Immature natural killer cell (primary cell): ENCODE measurements around the gene EEF1G. TPM values are rescaled to one million over a fixed set of nuclear protein-coding genes. Genes with fewer than 3 reads are reported as not detected.
A peak's percentile ranks its signal among the peaks of the same experiment; 100 is the strongest.
"Not testable (repeated sequence)": the region's sequence is repeated elsewhere in the genome, so short reads cannot be mapped to it uniquely, and the experiment has no call there.

Source experiments
- DNase-seq, 3 donors: peaks; one replicate each; pipeline ENCODE4 v3.0.0; 2022; ENCODE audit warnings: mixed read lengths in 1 of 3
- H3K27ac Mint-ChIP-seq, 6 donors: one replicate each; pipeline ENCODE4 v1.8.0; 2020; ENCODE audit warnings: mixed read lengths in 6 of 6, mild to moderate bottlenecking in 5 of 6, inconsistent platforms in 4 of 6, moderate library complexity in 3 of 6
- H3K27me3 Mint-ChIP-seq, 3 donors: one replicate each; pipeline ENCODE4 v1.8.0; 2020 to 2021; ENCODE audit warnings: low read depth in 3 of 3, mild to moderate bottlenecking in 3 of 3, mixed read lengths in 3 of 3, moderate library complexity in 3 of 3, inconsistent platforms in 1 of 3
- H3K36me3 Mint-ChIP-seq, 3 donors: one replicate each; pipeline ENCODE4 v1.8.0; 2020; ENCODE audit warnings: mixed read lengths in 3 of 3, inconsistent platforms in 2 of 3, mild to moderate bottlenecking in 2 of 3
- H3K4me1 Mint-ChIP-seq, 2 donors: one replicate each; pipeline ENCODE4 v1.8.0; 2020; ENCODE audit warnings: inconsistent platforms in 2 of 2, mild to moderate bottlenecking in 2 of 2, mixed read lengths in 2 of 2, moderate library complexity in 1 of 2
- H3K4me3 Mint-ChIP-seq, 5 donors: one replicate each; pipeline ENCODE4 v1.8.0; 2020; ENCODE audit warnings: mild to moderate bottlenecking in 5 of 5, mixed read lengths in 5 of 5, inconsistent platforms in 3 of 5, moderate library complexity in 3 of 5
- H3K9me3 Mint-ChIP-seq, 6 donors: one replicate each; pipeline ENCODE4 v1.8.0; 2020; ENCODE audit warnings: mild to moderate bottlenecking in 6 of 6, mixed read lengths in 6 of 6, inconsistent platforms in 4 of 6, moderate library complexity in 3 of 6
- polyA plus RNA-seq, 3 donors: library from polyadenylated mRNA; unstranded; fragments of 300-500 nt; fragmentation: Illumina TruSeq; gene quantifications; one replicate each; pipeline ENCODE4 v1.2.3, GENCODE V29; 2021

EEF1G gene
- polyA plus RNA-seq, 3 donors from 2014 or later = 628 to 849 (median 821) TPM

DNA sequence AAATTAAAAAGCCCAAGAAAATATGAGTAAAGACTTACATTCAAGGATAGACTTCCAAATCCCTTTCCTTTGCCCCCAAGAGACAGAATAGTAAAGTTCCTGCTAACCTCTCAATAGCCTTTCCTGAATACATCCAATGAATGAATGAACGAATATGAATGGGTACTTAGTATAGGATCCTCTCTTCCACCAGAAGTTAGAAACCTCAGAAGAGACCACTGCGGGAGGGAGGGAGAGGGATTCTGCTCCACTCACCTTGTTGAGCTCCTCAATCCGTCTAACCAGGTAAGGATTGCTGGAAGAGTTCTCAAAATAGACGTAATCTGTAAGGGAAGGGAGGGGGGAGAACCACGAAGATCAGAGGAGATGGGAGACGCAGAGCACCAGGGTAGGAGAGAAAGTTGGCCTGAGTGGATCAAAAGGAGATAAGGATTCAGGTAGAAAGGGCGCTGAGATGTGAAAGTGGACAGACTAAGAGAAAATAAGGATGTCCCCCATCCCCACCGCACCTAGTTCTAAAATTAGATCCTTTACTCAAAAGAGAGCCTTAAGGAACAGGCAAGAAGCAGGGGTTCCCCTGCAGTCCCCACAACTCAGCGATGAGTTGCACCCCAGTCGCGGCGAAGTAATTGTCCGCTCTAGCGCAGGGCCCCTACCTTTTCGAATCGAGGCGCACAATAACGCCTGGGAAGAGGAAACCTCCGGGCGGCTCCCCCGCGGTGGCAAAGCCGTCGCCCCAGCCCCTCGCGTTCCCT lies 26.9 kb upstream of the EEF1G start:
- Mint-ChIP-seq H3K36me3 (peaks cover 24 to 46% (median 31%) of the 10 kb centered on the region in 3 donors), H3K4me3 (peak overlapping the region; percentile 92 to 99 (median 97)), H3K27me3 (peaks cover 9 to 11% (median 10%) of the 10 kb centered on the region in 3 donors), H3K27ac (peak overlapping the region; percentile 93 to 99 (median 97)), H3K9me3 (no peaks in the 10 kb centered on the region), H3K4me1 (peaks cover 52 to 59% of the 10 kb centered on the region in 2 donors)
- no peak for DNase-seq

DNA sequence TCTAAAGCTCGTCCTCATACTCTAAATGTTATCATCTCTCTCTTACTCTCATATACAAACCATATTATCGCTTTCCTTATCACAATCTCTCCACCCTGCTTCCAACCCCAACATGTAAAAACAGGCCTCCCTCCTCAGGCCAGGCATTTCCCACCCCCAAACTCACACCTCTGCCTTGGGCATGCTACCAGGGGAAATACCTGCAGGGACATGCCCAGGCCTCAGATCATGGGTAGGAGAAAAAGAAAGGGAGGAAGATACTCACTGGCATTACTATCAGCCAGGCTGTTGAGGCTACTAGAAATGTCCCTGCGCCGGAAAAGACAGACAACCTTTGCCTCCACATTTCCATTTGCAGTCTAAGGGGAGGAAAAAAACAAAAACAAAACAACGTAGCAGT lies 26.2 kb upstream of the EEF1G start:
- DNase-seq = no peak
- peak overlapping the region; percentile 93 to 99 (median 97) for H3K27ac Mint-ChIP-seq
- H3K4me1 Mint-ChIP-seq = peaks cover 52 to 59% of the 10 kb centered on the region in 2 donors
- no peaks in the 10 kb centered on the region for H3K9me3 Mint-ChIP-seq
- H3K36me3 Mint-ChIP-seq = peaks cover 28 to 50% (median 32%) of the 10 kb centered on the region in 3 donors
- peaks cover 9 to 11% (median 10%) of the 10 kb centered on the region in 3 donors for H3K27me3 Mint-ChIP-seq
- peak overlapping the region; percentile 92 to 99 (median 97) for H3K4me3 Mint-ChIP-seq

DNA sequence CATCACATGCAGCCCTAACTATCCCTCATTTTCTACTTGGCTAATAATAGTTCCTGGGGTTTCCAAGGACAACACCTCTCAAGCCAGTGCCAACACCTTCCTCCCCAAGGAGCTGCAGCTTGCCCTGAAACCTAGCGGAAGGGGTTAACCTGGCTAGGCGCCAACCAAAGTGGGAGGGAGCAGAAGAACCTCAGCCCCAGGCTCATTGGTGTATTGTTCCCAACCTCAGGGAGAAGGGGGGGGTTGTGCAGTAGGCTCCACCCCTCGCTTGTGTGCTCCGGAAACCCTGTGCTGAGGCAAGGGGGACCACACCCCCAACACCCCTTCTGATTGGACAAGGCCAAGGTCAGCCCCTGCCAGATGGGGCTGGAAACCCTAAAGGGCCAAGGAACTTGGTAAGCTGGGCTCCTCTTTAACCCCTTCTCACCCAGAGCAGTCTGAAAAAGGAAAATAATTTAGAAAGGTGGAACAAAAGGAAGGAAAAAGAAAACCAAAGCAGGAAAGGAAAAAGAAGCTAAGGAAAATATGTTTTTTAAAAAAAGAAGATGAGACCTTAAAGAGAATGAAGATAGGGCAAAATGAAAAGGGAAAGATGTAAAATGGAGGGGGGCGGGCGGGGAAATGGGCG lies 25.5 kb upstream of the EEF1G start:
- Mint-ChIP-seq H3K27ac (peak overlapping the region; percentile 93 to 99 (median 97)), H3K36me3 (peaks cover 33 to 57% (median 35%) of the 10 kb centered on the region in 3 donors), H3K4me3 (peak overlapping the region; percentile 92 to 99 (median 97)), H3K27me3 (peaks cover 9 to 11% (median 10%) of the 10 kb centered on the region in 3 donors), H3K9me3 (no peaks in the 10 kb centered on the region), H3K4me1 (peaks cover 55 to 66% of the 10 kb centered on the region in 2 donors)
- DNase-seq = peak; percentile 97 to 98 (median 97)

DNA sequence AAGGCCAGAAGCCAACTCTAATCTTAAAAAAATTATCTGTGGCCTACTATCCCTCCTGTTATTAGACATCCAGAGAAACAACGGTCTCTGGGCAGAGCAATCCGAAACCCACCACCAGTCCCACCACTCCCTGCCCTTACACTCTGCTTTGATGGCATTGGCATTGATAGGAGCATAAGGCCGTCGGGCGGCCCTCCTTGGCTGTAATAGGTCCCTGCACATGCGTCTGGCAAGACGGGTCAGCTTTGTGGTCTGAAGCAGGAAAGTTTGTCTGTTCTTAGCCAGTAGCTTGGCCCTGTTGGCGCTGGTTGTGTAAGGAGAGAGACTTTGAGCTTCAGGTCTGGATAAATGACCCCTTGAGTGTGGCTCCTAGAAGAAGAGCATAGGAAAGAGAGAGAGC lies 21.4 kb upstream of the EEF1G start:
- H3K27ac Mint-ChIP-seq = peak overlapping the region in 3 of 6 donors; percentile 22 to 75 (median 57)
- H3K4me3 Mint-ChIP-seq = no peak overlapping the region
- peaks cover 28 to 53% (median 38%) of the 10 kb centered on the region in 3 donors for H3K36me3 Mint-ChIP-seq

DNA sequence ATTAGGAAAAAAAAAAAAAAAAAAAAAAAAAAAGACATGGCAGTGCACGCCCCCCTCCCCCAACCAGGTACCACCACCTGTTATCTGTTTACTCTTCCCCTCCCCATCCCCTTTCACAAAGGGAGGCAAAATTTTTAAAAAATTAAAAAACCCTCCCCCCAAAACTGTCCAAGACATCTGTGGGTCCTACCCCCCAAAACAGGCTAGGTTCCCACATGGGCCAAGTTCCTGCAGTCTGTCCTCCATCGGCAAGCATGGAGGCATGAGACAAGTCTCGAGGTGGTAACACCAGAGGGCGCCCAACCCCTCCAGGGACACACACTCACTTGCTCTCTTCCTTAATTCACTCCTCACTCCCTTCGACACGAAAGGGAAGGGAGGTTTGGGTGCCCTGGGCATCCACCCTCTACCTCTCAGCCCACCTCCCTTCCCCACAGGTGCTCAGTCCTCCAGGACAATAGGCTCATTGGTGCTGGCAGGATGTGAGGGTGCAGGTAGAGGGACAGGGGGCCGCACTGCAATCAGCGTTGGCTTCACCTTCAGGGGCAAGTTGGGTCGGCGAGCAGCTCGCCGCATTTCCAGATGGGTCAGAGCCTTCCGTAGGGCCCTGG lies 19.8 kb upstream of the EEF1G start:
- Mint-ChIP-seq H3K9me3 (no peaks in the 10 kb centered on the region), H3K4me1 (peaks cover 55 to 66% of the 10 kb centered on the region in 2 donors), H3K4me3 (peak overlapping the region; percentile 76 to 84 (median 82)), H3K27ac (peak overlapping the region; percentile 84 to 100 (median 98)), H3K27me3 (peaks cover 8 to 17% (median 11%) of the 10 kb centered on the region in 3 donors), H3K36me3 (peaks cover 15 to 40% (median 27%) of the 10 kb centered on the region in 3 donors)
- DNase-seq = peak; percentile 65 to 74 (median 68)

More for the DNA sequence above, 21.4 kb upstream of the EEF1G start:
- no peak for DNase-seq
- no peaks in the 10 kb centered on the region for H3K9me3 Mint-ChIP-seq
- peaks cover 11 to 25% (median 13%) of the 10 kb centered on the region in 3 donors for H3K27me3 Mint-ChIP-seq
- H3K4me1 Mint-ChIP-seq = peaks cover 67 to 75% of the 10 kb centered on the region in 2 donors

DNA sequence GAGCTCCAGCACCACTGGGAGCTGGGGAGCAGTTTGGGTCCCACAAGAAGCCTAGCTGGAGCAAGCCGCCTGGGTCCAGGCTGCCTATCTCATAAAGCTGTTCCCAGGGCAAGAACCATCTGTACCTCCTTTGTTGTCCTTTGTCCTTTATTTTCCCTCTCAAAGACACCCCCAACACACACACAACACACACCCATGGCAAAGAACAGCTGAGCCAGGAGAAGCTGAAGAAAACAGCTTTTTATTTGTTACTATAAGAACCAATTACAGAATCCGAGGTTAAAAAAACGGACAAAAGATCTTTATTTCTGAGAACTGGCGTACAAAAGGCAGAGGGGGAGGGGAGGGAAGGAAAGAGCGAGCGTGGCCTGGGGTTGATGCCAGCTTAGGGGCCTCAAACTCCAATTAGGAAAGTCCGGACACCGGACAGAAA lies 19.3 kb upstream of the EEF1G start:
- Mint-ChIP-seq H3K27me3 (peaks cover 8 to 17% (median 10%) of the 10 kb centered on the region in 3 donors), H3K4me3 (peak overlapping the region in 2 of 5 donors; percentile 76 to 94), H3K27ac (peak overlapping the region; percentile 93 to 100 (median 98)), H3K9me3 (no peaks in the 10 kb centered on the region), H3K4me1 (peaks cover 50 to 61% of the 10 kb centered on the region in 2 donors), H3K36me3 (peaks cover 10 to 34% (median 25%) of the 10 kb centered on the region in 3 donors)
- DNase-seq = no peak

DNA sequence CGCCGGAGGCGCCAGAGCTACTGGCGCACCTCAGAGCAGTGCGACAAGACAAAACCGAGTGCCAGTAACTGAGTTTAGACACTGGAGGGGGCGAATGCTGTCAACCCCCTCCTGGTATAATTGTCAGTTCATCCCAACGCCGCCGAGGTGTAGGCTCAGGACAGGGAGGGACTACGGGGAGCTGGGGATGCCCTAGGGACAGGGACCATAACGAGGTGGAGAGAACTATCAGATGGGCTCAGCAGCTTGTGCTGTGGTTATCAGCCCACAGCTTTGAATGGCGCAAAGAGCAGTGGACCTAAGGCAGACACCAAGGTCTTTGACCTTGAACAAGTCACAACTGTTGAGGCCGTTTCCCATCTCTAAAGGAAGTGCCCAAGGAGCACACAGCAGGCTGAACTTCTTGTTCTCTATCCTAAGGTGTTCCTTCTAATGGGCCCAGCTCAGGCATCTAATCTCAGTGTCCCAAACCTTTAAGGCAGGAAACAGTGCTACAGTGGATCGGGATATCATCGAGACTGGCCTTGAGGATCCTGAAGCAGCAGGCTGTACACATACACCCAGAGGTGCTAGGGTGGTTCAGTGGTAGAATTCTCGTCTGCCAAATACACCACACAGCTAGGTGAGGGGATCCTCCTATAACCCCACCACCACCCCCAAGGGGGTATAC lies 18.6 kb upstream of the EEF1G start:
- no peak for DNase-seq
- peaks cover 45 to 54% of the 10 kb centered on the region in 2 donors for H3K4me1 Mint-ChIP-seq
- H3K27ac Mint-ChIP-seq = peak overlapping the region; percentile 93 to 100 (median 98)
- H3K9me3 Mint-ChIP-seq = no peaks in the 10 kb centered on the region
- peaks cover 8 to 17% (median 10%) of the 10 kb centered on the region in 3 donors for H3K27me3 Mint-ChIP-seq
- peak overlapping the region; percentile 91 to 98 (median 94) for H3K4me3 Mint-ChIP-seq
- H3K36me3 Mint-ChIP-seq = peaks cover 10 to 33% (median 19%) of the 10 kb centered on the region in 3 donors

DNA sequence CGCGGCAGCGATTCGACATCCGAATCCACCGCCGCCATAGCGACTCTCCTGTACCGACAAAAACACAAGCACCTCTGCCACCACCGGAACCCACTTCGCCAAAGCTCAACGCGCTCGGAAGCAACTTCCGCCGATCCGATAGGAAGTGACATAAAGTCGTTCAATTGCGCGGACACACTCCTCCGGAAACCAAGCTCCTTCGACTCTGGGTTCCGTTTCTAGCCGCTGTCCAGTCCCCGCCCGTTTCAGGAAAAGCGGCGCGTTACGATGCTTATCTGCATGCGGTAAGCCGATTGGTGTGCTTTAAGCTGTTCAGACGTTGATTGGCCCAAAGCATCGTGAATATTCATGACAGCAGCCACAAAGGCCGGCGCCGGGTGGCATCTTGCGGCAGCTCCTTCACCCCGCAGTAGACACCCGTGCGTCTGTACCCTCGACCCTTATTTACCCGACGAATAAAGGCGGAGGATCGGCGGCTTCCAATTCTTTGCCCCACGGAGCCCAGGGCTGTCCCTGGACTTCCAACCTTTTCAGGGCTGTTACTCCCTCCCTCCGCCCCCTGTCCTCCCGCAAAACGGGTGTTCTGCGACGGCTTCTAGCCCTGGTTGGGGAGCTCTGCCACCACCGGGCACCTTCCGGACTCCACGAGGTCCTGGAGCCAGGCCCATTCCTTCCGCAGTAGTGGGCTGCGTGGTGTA lies 17.9 kb upstream of the EEF1G start, which contains the start of gene TUT1:
Gene TUT1 (minus strand): TSS at position 76 of the 698 bp plus-strand sequence. CDS start 38 bp downstream, at position 38.
- Mint-ChIP-seq H3K4me3 (peak within 1 kb of the TSS; percentile 91 to 98 (median 94)), H3K36me3 (peaks cover 10 to 30% (median 16%) of the 10 kb centered on the region in 3 donors), H3K9me3 (no peaks in the 10 kb centered on the region), H3K4me1 (peaks cover 43 to 51% of the 10 kb centered on the region in 2 donors), H3K27ac (peak within 1 kb of the TSS; percentile 93 to 100 (median 98)), H3K27me3 (peaks cover 8 to 17% (median 10%) of the 10 kb centered on the region in 3 donors)
- DNase-seq = peak; percentile 97 to 98 (median 98)

DNA sequence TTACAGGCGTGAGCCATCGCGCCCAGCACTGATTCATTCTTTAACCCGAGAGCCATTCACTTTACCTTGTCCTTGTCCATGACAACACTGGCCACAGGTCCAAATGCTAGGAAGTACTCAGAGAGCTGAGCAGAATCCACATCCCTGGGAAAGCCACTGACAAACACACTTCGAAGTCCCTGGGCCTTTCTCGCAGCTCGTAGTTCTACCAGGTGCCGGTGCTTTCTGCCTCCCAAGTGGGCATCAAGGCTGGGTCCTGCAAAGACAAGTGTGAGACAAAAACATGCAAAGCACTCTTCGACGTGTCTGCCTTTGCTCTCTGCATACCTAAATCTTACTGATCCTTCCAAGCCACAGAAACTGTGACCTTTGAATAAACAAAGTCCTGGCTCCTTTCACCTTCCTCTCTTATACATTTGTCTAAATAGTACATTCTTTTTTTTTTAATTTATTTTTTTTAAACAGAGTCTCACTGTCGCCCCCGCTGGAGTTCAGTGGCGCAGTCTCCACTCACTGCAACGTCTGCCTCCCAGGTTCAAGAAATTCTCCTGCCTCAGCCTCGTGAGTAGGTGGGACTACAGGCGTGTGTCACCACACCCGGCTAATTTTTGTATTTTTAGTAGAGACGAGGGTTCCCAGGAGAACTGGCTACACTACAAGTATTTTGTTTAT lies 15.4 kb upstream of the EEF1G start:
- Mint-ChIP-seq H3K27ac (peak overlapping the region in 4 of 6 donors; percentile 31 to 100 (median 96)), H3K36me3 (peaks cover 6 to 17% (median 8%) of the 10 kb centered on the region in 3 donors), H3K9me3 (no peaks in the 10 kb centered on the region), H3K4me3 (peak overlapping the region in 1 of 5 donors; percentile 27), H3K4me1 (peaks cover 40 to 45% of the 10 kb centered on the region in 2 donors), H3K27me3 (peaks cover 8 to 17% (median 10%) of the 10 kb centered on the region in 3 donors)
- DNase-seq = no peak

DNA sequence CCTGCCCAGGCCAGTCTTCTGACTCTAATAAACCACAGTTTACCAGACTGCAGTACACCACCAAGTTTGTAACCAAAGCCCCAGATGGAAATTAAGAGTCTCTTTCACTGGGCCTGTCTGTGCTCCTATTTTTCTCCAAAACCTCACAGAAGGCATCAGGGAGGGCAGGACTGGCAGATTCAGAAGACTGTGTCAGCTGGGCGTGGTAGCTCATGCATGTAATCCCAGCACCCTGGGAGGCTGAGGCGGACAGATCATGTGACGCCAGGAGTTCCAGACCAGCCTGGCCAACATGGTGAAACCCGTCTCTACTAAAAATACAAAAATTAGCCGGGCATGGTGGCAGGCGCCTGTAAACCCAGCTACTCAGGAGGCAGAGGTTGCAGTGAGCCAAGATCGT lies 11.7 kb upstream of the EEF1G start:
- H3K4me3 Mint-ChIP-seq, H3K27me3 Mint-ChIP-seq, H3K9me3 Mint-ChIP-seq, H3K4me1 Mint-ChIP-seq, H3K27ac Mint-ChIP-seq, DNase-seq: not testable (repeated sequence)
- peaks cover 3 to 19% (median 10%) of the 10 kb centered on the region in 3 donors for H3K36me3 Mint-ChIP-seq

DNA sequence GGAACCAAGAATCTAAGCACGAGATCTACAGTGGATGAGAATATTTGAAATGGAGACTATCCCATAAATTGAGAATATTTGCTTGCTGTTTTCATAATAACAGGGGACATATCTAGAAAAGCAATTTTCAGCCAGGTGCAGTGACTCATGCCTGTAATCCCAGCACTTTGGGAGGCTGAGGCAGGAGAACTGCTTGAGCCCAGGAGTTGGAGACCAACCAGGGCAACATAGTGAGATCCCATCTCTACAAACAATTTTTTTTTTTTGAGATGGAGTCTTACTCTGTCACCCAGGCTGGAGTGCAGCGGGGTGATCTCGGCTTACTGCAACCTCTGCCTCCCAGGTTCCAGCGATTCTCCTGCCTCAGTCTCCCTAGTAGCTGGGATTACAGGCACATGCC lies 8.0 kb upstream of the EEF1G start:
- H3K9me3 Mint-ChIP-seq, H3K4me3 Mint-ChIP-seq, DNase-seq, H3K27me3 Mint-ChIP-seq, H3K4me1 Mint-ChIP-seq, H3K27ac Mint-ChIP-seq: not testable (repeated sequence)
- H3K36me3 Mint-ChIP-seq = peaks cover 3 to 22% (median 12%) of the 10 kb centered on the region in 3 donors
